LNCaP clone FGC (cell line): Measurements from ENCODE around the gene TNNI3K.

Experiments used
- DNase-seq: peaks from one replicate; pipeline ENCODE4 v3.0.0-alpha.2; 2011; ENCODE audit warnings: low read depth
- H3K4me3 ChIP-seq: 2 replicates; pipeline ENCODE4 v1.5.1; 2011; ENCODE audit warnings: mild to moderate bottlenecking, low read depth, low read length, control low read depth
- CTCF ChIP-seq: IDR thresholded peaks from 2 replicates; pipeline ENCODE4 v1.5.1; 2012; ENCODE audit warnings: mild to moderate bottlenecking; ENCODE audit not compliant: control insufficient read depth, insufficient read depth; ENCODE audit errors: extremely low read depth

TNNI3K gene

GRCh38 chr1:74235153-74235552, at the start of gene TNNI3K:
Gene TNNI3K, plus strand, starts transcription at chr1:74235387. Its CDS starts 65 bp downstream, at chr1:74235452.
- no peak for TF ChIP-seq CTCF
- H3K4me3 ChIP-seq, result no peak within 1 kb of the TSS
- DNase-seq, result no peak

- no peak for DNase-seq
- no peak for TF ChIP-seq CTCF
- H3K4me3 ChIP-seq, result no peak overlapping the region
These were observed 41.3 kb upstream of the TNNI3K start for GRCh38 chr1:74193908-74194307.

GRCh38 chr1:74195339-74195738, 39.8 kb upstream of the TNNI3K start:
- no peak for DNase-seq
- H3K4me3 ChIP-seq, result no peak overlapping the region
- TF ChIP-seq CTCF, result no peak

GRCh38 chr1:74197255-74197654, 37.9 kb upstream of the TNNI3K start:
- no peak for TF ChIP-seq CTCF
- peak overlapping the region; percentile 75 for H3K4me3 ChIP-seq
- no peak for DNase-seq

GRCh38 chr1:74197657-74198552, 37.3 kb upstream of the TNNI3K start, which contains the start of the genes FPGT and LRRIQ3:
Gene FPGT, plus strand, starts transcription at chr1:74198242. Its CDS starts 37 bp downstream, at chr1:74198279.
Gene LRRIQ3, minus strand, starts transcription at chr1:74198176. Its CDS starts 14,492 bp downstream, at chr1:74183684.
- peak; percentile 68 for DNase-seq
- no peak for TF ChIP-seq CTCF
- H3K4me3 ChIP-seq, result peak within 1 kb of the TSS; percentile 75

GRCh38 chr1:74199504-74199903, 35.7 kb upstream of the TNNI3K start:
- no peak for DNase-seq
- no peak for TF ChIP-seq CTCF
- no peak overlapping the region; the same call in 1 of the 2 replicates for H3K4me3 ChIP-seq
